Stimulated activated CD4-positive, alpha-beta T cell treated with anti-CD3 and anti-CD28 coated beads, Interleukin-4, amount 100 ng/mL, for 48 hours (primary cell): ENCODE measurements around the gene ERF.
A peak's percentile ranks its signal among the peaks of the same experiment; 100 is the strongest.

Source experiments
- DNase-seq, 2 donors: peaks; one replicate each; pipeline ENCODE4 v3.0.0-alpha.2; 2020; ENCODE audit warnings: low read depth in 2 of 2

The ERF gene

DNA sequence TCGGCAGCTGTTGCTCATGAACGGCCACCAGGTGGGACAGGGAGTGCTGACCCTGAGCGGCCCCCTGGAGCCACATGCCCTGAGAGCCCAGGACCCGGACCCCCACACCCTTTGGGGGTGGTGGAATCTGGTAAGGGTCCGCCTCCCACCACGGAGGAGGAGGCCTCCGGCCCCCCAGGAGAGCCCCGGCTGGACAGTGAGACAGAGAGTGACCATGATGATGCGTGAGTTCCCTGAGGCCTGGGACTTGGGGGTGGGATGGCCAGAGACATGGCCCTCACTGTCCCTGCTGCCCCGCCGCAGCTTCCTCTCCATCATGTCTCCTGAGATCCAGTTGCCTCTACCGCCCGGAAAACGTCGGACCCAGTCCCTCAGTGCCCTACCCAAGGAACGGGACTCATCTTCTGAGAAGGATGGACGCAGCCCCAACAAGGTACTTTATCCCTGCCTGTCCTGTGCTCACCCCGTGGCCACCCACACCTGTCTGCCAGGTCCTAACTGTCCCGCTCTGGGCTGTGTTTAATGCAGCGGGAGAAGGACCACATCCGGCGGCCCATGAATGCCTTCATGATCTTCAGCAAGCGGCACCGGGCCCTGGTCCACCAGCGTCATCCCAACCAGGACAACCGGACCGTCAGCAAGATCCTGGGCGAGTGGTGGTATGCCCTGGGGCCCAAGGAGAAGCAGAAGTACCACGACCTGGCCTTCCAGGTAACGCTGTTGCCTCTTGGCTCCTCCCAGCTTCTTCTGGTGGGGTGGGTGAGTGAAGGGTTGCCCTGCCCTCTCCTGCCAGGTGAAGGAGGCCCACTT lies 32.3 kb upstream of the ERF start:
- no peak for DNase-seq

DNA sequence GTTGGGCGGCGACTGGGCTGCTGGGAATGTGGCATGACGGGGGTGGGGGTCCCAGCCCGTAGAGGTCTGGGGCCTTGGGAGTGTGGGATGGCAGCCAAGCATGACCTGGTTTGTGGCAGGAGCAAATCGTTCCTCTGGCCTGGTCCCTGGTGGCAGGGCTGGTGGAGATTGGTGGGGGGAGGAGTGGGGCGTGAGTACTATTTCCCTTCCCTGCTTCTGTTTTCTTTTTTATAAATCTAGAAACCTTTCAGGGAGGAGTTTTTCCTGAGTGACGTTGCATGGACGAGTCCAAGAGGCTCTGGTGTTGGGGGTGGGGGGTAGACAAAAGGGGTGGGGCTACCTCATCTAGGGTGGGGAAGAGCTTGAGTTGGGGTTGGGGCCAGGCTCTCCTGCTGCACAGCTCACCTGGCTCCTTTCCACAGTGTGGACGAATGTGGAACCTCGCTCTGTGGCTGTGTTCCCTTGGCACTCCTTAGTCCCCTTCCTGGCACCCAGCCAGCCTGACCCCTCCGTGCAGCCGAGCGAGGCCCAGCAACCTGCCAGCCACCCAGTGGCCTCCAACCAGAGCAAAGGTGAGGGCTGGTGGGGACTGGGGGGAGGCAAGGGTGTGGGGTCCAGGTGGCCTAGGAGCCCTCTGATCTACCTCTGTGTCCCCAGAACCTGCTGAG lies 31.6 kb upstream of the ERF start:
- no peak for DNase-seq

DNA sequence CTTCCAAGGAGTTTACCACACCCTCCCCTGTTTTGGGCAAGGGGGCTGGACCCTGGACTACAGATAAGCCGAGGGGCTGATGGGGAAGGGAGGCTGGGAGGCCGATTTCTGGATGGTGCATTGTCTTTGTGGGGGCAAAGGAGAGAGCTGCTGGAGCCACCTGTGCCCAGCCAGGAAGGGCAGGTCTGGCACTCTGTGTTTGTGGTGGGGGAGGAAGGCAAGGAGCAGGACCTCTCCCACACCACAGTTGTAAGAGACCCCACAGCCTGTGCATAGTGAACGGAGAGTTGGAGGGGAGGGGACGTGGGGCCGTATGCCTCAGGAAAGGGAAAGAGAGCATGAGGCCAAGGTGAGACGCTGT lies 31.0 kb upstream of the ERF start:
- no peak for DNase-seq

DNA sequence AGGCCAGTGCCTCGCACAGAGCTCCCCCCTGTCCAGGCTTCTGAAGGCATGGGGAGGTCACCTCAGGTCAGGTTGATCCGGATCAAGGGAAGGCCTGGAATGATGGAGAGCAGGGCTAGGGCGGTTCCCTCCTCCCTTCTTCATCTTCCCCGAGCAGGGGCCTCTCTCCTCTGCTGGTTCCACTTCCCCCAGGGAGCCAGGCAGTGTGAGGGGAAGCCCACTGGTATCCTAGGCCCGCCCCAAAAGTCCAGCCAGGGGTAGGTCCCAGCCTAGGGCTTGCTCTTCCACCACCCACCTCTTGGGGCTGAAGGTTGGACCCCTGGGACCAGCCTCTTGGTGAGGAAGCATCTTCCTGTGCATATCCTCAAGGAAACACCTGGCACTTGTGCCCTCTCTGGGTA lies 30.6 kb upstream of the ERF start:
- no peak for DNase-seq

DNA sequence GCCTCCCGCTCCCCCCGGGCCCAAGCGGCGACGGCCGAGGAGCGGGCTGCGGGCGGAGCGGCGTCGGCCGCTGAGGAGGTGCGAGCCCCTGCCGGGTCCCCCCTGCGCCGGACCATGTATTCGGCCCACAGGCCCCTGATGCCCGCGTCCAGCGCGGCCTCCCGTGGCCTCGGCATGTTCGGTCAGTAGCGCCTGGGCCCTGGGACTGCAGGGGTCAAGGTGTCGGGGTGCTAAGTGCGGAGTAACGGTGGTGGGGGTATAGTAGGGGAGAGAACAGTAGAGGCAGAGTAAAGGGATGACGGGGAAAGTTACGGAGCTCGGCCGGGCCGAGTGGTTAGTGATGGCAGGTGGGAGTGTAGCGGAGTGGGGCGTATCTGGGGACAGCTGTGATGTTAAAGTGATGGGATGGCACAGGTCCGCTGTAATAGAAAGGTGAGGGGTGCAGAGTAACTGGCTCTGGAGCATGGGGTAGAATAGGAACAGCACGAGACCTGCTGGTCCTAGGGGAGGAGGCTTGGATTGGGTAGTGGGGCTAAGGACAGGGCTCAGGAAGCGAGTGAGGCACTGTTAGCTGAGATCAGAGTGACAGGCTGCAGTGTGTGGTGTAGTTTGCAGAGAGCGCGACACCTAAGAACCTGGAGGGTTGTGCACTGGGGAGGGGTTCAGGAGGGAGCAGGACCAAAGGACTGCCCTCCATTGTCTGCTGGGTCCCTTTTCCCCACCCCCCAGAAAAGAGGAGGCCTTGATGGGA lies 29.8 kb upstream of the ERF start:
- DNase-seq = no peak

DNA sequence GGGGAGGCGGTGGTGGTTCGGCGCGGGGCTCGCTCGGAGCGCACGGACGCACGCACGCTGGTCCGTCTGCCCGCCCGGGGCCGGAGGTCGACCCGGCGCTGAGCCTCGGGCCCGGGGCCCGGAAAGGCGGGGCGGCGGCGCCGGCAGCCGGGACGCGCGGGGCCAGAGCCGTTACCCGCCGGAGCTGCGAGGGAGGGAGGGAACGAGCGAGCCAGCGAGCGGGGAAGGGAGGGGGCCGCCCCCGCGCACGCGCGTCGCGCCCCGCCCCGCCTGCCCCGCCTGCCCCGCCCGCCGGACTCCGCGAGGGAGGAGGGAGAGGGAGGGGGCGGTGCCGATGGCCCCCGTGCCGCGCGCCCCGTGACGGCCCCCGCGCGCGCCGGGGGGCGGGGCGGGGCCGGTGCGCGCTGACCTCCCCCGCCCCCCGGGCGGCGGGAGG lies 29.2 kb upstream of the ERF start:
- peak; percentile 68 to 72 for DNase-seq

DNA sequence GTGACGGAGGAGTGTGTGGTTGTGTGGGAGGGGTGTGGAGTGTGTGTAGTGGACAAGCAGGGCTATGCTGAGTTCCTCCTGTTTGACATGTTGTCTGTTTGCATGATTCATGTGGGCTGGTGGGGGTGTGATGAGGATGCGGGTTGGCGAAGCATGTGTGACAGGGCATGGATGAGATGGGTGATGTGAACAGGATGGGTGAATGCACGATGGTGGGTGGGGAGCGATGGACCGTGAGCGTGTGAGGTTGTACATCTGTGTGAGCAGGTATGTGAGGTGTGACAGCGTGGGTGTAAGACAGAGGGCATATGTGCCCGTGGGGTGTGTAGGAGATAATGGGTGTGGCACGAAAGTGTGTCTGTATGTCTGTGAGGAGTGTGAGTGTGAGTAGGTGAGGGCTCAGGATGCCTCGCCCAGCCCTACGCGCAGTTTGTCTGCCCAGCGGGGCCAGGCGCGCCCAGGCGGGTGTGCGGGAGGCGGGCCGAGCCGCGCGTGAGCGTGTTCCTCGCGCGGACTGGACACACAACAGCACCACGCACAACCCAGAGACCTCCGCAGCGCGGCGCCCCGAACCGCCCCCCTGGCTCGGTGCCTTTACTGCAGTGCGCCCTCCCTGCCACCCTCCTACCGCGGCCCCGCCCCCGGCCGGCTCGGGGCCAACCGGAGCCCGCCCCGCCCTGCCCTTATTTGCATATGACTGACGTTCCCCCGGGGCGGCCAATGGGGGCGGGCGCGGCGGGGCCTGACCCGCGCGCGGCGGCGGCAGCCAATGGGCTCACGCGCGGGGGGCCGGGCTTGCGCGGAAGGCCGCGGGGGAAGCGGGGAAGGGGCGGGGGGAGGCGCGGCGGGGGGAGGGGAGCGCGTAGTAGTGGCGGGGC lies 28.5 kb upstream of the ERF start:
- DNase-seq = peak; percentile 93 to 95

DNA sequence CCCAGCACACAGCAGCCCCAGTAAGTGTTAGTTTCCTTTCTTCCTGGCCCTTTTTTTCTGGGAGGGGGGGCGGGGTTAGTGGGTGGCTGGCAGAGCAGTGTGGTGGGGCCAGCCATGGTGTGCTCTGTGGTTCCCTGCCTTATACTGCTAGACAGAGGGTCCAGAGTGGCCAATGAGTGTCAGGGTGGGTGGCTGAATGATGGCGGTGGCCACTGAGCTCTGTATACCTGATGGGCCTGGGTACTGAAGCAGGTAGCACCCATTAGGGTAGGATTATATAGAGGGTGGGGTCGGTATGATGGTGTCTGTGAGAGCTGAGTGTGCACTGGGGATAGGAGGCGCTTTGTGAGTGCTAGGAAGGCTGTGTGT lies 27.9 kb upstream of the ERF start:
- DNase-seq = no peak

DNA sequence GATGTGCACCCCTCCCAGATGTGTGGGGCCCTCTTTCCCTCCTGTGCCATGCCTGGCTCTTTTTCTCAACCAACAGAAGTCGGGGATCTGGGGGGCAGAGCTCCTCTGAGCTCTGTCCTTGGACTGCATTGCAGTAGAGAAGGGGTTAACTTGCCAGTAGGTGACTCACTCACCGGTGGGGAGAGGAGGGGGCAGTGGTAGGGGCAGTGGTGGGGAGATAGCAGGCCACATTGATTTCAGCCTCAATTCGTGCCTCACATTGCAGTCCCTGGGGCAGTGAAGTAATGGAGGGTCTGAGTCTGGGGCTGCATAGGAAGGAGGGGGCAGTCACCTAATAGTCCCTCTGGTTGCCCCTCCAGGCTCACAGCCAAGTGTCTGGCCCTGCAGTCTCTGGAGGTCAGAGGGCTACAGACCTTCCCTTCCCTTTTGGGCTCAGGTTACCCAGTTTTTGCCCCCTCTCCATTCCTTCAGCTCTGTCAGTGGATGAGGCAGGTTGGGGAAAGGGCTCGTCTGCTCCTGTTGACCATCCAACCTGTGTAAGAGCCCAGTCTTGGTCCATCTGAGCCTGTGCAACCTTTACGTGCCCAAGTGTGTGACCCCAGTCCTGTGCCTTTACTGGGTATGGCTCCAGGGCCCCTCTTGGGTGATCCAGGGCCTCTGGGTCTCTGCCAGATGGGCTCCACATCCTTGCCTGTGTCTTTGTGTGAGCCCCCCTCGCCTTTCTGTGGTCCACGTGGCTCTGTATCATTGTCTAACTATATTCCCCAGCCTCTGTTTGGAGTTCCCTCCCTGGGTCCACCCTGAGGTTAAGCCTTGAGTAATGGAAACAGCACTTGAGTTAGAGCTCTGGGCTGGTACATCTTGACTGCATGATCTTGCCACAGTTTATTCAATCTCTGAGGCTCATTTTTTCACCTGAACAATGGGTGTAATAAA lies 27.2 kb upstream of the ERF start:
- no peak for DNase-seq

DNA sequence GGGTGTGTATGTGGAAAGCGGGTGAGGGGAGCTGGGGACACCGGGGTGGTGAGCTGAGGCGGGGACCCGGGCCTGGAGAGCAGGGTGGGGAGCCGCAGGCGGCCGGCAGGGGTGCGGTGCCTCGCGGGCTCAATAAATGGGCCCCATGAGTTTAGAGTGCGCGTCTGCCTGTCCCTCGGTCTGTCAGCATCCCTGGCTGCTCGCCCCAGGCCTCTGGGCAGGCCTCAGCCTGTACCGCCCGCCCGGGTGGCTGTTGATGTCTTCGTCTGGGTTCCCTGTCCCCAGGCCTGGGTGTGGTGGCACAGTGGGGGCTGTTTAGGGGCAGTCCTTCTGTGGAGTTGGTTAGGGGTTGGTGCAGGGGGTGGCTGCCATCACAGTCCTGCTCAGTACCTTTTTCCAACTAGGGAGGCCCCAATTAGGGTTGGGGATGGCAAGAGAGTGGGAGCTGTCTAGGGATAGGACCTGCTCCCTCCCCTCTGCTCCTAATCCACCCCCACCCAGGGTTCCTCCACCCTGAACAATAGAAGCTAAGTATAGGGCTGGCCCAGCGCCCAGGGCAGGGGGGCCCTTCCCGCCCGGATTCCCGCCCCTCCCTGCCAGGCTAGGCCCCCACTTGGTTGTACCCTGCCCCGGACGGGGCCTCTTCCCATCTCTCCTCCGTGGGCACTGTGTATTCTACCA lies 26.4 kb upstream of the ERF start:
- no peak for DNase-seq

DNA sequence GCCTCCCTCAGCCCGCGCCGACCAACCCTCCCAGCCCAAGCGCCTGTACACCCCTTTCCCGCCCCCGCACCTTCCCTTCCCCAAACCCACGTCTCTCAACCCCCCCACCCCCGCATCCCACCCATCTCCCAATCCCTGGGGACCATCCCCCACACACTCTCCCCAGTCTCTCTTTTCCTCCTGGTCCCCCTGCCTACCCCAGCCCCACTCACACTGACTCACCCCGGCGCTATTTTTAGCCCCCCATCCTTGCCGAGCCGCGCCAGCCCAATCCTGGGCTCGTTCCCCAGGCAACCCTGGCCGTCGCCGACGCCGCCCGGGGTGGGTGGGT lies 25.9 kb upstream of the ERF start:
- DNase-seq = no peak

DNA sequence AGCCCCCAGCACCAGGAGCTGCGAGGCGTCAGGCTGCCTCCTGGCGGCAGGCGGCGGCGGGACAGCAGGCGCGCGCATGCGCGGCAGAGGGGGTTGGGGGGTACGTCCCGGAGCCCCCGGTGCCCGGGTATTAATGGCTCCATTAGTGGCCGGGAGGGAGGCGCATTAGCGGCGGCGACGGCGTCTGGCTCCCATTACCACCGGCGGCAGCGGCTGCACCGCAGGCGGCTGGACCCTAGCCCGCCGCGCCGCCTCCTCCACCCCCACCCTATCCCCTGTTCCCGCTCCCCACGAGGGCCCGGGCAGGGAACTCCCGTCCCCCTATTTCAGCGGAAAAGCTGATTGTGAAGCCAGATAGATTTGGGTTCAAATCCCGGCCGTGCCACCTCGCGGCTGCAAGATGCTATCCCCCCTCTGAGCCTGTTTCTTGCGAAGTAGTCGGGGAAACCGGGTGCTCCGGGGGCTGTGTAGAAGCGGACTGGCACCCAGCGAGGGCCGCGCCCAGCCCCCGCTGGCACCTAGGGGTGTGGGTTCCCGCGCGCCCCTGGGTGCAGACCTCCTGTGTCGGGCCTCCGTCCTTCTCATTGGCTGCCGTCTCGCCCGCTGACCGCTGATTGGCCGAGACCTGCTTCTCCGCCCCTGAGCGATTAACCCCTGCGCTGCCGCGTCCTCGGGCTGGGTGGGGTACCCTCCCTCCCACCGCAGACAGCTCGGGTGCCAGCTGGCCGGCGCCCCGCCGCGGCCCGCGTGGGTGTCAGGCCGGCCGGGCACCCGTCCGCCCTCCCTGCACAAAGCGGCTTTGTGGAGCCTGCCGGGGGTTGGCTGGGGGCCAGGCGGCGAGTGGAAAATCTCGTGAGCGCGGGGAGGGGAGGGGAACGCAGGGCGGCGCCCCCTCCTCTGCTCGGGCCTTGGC lies 25.2 kb upstream of the ERF start:
- DNase-seq = peak; percentile 85 to 86

DNA sequence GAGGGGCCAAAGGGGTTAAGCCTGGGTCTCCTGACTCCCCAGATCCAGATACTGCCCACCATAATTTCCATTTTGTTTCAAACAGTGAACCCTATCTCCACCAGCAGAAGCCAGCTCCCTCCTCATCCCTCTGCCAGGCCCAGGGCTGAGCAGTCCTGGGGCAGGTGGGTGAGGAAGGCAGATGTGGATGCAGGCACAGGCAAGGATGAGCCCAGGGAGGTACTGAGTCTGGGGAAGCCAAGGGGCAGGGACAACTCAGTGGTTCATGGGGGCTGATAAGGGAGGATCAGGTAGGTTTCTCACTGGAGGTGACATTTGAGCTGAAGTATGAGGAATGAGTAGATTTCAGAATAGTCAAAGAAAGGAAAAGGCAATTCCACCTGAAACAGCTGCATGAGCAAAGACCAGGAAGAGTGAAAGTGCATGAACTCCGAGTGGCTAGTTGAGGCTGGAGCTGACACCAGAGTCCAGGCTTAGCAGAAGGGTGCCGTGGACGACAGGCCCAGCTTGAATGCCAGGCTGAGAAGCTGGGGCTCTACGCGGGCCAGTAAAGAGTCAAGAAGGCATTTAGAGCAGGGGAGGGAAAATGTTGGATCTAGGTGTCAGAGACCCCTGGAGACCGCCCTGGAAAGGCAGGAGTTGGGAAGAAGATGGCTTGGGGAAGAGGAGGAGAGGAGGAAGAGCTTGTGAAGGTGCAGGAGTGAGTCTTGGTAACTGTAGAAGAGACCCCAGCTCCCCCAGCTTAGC lies 24.4 kb upstream of the ERF start:
- no peak for DNase-seq

DNA sequence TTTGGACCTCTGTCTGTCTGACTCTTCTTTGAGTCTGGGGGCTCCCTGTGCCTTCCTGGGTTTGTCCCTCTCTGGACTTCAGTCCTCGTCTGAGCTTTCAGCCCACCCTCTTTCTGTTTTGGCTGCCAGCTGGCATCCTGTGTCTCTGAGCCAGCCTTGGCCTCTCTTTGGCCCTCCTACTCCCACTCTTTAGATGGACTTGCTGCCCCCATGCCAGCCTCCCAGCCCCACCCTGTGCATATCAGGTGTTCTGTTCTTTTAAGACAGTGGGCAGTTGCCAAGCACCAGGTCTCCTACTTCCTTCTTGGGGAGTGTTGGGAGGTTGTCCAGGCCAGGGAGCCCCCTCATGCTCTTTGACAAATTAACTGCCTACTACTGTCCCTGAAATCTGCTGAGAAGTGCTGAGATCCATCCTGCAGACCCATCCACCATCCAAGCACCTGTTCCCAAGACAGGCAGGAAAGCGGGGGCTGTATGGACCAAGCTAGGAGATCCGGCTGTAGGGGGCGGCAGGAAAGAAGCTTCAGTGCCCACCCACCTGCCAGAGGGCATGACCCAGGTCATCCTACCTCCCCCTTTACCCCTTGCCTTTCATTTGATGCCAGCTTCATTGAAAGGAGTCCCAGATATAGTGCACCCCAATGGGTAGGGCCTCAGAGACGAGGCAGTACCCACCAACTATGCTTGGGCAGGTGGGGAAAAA lies 23.7 kb upstream of the ERF start:
- no peak for DNase-seq

DNA sequence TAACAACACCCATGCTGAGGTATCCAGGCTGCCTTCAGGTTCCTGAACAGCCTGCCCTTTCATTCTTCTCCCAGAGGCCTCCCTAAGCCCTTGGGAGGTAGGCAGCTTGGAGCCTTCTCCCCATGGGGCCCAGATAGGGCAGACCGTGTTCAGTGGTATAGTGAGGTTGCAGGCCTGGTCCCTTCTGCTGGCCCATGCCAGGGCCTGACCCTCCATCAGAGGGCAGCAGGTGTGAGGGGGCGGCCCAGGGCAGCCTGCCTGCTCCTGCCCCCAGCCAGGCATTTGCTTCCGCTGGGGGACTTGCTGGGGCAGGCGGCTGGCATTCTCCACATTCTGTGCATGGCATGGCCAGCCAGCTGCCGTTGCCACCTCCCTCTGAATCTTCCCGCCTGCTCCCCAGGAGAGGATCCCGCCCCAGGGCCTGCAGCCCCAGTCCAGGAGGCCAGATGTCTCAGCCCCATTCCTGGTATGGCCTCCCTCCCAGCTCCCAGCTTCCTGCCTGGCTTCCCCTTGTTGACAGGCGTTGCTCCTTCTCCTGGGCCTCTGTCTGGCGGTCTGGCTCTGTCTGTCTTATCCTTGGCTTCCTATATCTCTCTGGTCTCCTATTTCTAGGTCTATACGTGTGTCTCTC lies 23.0 kb upstream of the ERF start:
- DNase-seq = no peak

DNA sequence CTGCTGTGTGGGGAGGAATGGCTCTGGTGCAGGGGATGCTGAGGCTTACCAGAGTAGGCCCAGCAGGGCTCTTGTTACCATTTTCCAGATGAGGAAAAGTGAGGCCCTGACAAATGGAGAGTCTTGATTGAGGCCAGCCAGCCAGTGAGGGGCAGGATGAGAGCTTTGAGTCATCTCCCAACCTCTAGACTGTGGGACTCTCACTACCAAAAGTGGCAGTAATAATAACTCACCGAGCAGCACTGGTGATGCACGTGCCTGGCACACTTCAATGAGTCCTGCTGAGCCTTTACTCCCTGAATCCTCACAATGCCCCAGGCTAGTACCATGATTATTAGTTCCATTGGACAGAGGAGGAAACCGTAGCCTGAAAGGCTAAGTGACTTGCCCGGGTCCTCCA lies 21.9 kb upstream of the ERF start:
- DNase-seq = no peak

DNA sequence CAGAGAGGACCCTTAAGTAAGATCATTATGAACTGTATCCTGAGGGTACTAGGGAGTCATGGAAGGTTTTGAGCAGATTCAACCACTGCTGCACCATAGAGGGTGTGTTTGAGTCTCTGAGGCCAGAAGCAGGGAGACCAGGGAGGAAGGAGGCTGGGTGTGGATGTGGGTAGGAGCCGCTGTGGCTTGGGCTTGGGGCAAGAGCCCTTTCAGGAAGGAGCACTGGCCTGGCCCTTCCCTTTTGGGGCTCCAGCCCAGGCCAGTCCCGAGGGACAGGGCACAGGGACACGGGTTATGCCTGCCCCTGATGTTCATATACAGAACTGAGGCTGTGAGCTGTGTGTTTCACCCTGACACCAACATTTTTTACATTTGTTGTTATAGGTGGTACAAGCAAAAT lies 21.4 kb upstream of the ERF start:
- DNase-seq = no peak
